Stimulated activated CD8-positive, alpha-beta memory T cell treated with anti-CD3 and anti-CD28 coated beads, Interleukin-12 subunit alpha, Interleukin-12 subunit beta, amount 100 ng/mL, for 24 hours (primary cell): ENCODE results near the gene TMEM150C.

ENCODE experiments used
- DNase-seq: peaks from one replicate; pipeline ENCODE4 v3.0.0-alpha.2; 2020; ENCODE audit errors: extremely low read depth

The TMEM150C gene

GRCh38 chr4:82561786-82562563 is at the start of gene TMEM150C:
TSS of gene TMEM150C (minus strand) at chr4:82561988. CDS start at chr4:82504657, 57,331 bp downstream.
- DNase-seq, result no peak

DNA sequence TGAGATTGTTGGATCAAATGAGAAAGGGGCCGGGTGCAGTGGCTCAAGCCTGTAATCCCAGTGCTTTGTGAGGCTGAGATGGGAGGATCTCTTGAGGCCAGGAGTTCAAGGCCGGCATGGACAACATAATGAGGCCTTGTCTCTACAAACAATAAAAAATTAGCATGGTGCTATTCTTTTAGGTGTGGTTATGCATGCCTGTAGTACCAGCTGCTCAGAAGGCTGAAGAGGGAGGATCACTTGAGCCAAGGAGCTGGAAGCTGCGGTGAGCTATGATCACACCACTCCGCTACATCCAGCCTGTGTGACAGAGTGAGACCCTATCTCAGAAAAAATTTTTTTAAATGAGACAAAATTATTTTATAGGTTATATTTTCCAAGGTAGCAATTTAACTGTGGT is 49.7 kb upstream of the TMEM150C start:
- no peak for DNase-seq

GRCh38 chr4:82610041-82610440 is 48.3 kb upstream of the TMEM150C start:
- no peak for DNase-seq

GRCh38 chr4:82606622-82607021 is 44.8 kb upstream of the TMEM150C start:
- DNase-seq, result no peak

DNA sequence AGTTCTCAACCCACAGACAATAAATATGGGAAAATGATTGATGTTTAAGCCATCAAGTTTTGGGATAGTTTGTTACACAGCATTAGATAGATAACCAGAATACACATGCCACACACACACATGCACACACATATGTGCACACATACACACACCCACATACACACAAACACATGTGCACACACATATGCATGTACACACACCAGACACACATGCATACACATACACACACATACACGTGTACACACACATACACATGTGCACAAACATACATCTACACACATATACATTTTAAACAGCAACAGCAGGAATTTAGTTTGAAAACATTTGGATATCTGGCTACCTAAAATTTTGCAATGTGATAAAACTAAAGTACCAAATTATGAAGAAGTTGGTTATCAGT is 42.7 kb upstream of the TMEM150C start:
- no peak for DNase-seq

GRCh38 chr4:82601242-82602015 is 39.6 kb upstream of the TMEM150C start:
- no peak for DNase-seq

- no peak for DNase-seq
These were observed 37.5 kb upstream of the TMEM150C start for GRCh38 chr4:82599336-82599735.

DNA sequence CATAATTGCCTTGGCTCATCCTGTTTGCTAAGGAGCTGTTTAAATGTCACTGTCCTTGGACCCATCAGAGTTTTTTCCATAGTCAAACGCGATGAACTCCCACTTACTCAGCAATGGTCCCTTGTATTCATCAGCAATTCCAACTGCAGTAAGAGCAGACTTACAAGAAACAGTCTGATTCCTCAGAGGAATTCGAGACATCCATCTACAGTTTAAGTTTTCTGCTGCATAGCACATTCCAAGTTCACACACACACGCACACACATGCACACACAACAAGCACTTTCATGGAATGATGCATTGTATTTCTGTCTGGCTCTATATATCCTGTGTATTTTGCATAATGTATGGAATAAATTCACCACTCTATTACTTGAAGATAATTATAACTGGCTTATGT is 32.7 kb upstream of the TMEM150C start:
- no peak for DNase-seq

DNA sequence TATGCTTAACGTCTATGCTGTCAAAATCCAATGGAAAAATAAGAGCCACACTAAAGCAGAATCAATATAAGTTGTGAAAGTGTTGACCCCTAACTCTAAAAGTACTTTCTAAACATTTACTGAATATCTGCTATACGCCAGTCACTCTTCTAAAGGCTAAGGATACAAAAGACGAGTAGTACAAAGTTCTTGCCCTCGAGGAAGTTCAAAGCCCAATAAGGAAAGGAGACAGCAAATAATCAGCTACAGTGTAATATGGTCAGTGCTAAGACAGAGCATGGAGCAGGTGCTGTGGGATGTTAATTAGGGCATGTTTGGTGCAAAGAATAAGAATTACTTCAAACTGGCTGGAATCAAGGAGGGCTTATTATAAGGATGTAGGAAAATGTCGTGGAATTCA is 31.6 kb upstream of the TMEM150C start:
- no peak for DNase-seq

- no peak for DNase-seq
These were observed 30.9 kb upstream of the TMEM150C start for GRCh38 chr4:82592639-82593038.

DNA sequence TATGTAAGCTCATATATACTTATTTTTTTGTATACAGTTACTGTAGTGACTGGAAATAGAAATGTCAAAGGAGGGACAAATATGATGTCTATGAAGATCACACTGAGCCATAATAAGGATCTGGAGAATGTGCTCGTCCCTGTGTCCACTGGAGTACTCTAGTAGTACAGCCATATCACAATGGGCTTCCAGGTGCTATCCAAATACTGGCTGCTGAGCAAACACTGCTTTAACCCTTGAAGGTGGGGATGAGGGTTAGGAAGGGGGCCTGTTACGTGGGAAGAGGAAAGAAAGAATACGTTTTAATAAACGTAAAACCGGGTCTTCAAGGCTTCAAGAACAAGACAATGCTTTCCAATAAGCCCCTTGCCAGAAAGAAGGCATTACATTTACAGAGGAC is 29.8 kb upstream of the TMEM150C start:
- DNase-seq, result no peak

DNA sequence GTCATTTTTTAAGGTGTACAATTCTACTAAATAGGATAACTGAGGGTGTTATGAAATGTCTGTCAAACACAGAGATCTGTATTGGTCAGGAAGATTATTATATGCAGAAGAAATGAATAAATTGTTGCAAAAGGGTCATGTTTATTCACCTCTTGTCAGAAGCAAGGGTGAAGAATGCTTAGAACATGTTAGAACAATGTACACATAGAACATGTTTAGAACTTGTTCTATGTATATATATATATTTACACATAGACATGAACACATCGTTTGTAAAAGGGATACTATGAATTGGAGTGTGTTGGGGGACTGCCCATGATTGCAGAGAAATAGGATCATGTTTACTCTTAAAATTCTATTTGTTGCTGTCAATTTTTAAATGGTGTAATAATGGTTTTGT is 28.0 kb upstream of the TMEM150C start:
- DNase-seq, result no peak

GRCh38 chr4:82588771-82589270 is 27.0 kb upstream of the TMEM150C start:
- no peak for DNase-seq

- DNase-seq, result no peak
These were observed 26.2 kb upstream of the TMEM150C start for GRCh38 chr4:82587826-82588540.

DNA sequence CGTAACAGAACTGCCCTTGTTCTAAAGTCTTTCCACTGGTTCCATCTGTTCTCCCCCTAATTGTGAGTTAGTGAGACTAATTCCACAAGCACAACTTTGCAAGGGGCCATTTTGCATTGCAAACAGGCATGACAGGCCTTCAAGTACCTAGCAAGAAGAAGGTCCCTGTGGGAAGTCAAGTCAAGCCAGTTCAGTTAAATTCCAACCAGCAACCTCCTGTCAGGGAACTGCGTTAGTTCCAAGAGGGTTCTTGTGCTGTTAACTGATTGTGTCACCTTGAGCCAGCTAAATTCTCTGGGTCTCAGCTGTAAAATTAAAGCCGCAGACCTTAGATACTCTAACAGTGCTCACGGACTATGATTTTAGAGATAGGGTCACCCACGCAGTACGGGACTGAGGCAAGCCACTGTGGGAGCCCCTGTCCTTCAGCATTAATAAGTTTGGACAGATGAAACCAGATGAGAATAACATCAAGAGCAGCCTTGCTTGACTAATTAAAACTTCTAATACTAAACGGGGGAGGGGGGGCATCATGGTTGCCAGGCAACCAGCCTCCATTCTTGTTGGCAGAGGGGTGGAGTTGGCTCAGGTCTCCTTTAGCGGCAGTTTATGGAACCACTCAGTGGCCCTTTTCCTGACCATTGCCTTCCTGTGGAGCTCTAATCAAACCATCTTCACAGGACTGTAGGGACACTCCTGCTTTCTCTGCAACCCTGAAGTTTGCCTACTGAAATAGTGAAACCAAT is 24.1 kb upstream of the TMEM150C start:
- no peak for DNase-seq

DNA sequence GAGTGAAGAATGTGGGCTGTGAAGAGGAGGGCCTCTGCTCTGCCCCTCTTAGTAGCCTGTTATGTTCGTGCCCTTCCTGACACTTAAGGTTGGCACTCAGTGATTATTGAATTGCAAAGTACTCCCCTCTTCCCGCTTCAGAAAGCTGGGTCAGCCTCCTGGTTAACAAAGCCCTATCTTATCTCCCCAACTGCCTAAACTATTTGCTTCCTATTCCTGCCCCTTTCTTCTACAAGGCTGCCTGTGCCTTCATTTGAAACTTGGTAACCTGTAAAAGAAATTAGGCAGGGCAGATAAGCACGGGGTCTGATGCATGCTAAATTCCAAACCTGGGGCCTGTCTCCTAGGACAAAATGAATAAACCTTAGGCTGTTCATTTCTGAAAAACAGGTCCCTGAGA is 23.1 kb upstream of the TMEM150C start:
- no peak for DNase-seq

- DNase-seq, result no peak
These were observed 22.3 kb upstream of the TMEM150C start for GRCh38 chr4:82583897-82584587.

DNA sequence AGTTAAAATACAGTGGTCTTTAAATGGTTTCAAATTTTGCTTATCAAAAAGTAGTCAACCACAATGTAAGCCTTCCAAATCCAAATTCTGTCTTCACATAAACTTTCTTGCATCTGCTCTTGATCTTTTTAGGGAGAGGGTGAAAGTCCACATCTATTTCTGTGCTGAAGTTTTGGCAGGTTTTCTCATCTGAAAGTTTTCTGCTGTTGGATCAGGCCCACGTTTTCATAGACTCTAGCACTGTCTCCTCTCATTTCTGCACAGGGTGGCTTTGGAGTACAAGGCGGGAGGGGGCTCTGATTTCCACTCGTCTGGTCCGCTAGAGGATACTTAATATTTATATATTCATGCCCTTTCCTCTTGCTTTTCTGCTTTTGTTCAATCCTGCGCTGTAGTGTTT is 18.1 kb upstream of the TMEM150C start:
- no peak for DNase-seq

DNA sequence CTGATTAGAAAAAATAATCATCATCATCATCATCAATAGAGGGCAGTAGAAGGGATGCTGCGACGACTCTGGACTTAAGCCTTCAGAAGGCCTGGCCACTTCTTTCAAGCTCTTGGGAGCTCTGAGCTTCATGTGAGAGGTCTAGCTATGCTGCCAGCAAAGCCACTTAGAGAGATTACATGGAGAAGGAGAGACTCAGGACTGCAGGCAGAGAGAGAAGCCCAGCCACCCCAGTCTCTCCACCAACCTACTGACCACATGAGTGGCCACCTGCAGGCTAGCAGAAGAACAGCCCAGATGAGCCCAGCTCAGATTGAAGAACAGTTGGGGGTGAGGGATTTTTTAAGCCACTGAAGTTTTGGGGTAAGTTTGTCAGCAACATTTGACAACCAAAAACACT is 17.1 kb upstream of the TMEM150C start:
- no peak for DNase-seq

- no peak for DNase-seq
These were observed 15.7 kb upstream of the TMEM150C start for GRCh38 chr4:82577451-82577850.

- DNase-seq, result no peak
These were observed 7.9 kb upstream of the TMEM150C start for GRCh38 chr4:82569727-82570126.
